Measurements from ENCODE around the gene CTDSP2.

- TF ChIP-seq CTCF (IDR thresholded peaks at IDR 0.05; ENCODE audit: insufficient read depth, low read depth, low read length): no peak
- no peak for TF ChIP-seq EZH2 (IDR thresholded peaks at IDR 0.05; ENCODE audit: insufficient read depth, low read length)
Observed at GRCh38 chr12:57829025-57829777, 17.3 kb downstream of the CTDSP2 start.
